Eye (tissue), 1 donor: ENCODE data around the gene ALAS1.
"Not testable (repeated sequence)": the region's sequence is repeated elsewhere in the genome, so short reads cannot be mapped to it uniquely, and the experiment has no call there.

ENCODE experiments used
- DNase-seq: peaks from one replicate; pipeline ENCODE4 v3.0.0-alpha.2; 2015

ALAS1 gene

DNA sequence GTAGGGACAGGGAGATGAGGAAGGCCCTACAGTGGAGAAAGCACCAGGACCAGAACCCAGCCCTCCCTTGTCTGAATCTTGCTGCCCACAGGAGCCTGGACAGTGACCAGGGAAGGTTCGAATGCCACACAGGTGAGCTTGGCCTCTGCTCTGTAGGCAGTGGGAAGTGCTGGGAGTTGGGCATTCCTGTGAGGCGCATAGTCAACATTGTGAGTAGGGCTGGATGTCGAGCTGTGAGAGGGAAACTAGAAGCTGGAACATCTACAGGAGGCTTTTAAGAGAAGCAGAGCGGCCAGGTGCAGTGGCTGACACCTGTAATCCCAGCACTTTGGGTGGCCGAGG lies 20.3 kb upstream of the ALAS1 start:
- DNase-seq: no peak

DNA sequence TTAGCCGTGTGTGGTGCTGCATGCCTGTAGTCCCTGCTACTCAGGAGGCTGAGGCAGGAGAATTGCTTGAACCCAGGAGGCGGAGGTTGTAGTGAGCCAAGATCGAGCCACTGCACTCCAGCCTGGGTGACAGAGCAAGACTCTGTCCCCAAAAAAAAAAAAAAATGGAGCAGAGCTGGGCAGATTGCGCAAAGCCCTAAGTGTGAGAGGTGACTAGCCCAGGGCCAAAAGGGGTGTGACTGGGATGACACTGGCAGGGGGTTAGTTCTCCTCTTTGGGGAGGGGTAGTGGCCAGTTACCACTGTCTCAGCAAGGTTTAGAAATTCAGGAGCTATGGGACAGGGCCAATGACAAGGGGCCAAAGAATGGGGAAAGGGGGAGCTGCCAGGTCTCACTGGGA lies 19.8 kb upstream of the ALAS1 start:
- DNase-seq: not testable (repeated sequence)

DNA sequence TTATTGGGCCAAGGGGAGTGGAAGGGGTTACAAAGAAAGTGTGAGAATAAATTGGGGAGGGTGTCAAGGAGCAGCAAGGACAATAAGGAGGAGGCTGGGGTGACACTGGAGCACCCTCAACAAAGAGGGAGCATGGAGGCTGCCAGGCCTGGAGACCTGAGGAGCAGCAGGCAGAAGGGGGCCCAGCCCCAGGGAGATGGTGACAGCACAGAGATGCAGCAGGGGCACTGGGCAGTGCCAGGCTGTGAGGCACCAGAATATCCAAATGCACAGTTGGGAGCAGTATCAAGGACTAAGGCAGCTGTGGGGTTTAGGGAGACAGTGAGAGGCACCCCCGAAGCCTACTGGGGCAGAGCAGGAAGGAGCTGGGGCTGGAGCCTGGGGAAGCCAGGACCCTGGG lies 19.4 kb upstream of the ALAS1 start:
- no peak for DNase-seq

DNA sequence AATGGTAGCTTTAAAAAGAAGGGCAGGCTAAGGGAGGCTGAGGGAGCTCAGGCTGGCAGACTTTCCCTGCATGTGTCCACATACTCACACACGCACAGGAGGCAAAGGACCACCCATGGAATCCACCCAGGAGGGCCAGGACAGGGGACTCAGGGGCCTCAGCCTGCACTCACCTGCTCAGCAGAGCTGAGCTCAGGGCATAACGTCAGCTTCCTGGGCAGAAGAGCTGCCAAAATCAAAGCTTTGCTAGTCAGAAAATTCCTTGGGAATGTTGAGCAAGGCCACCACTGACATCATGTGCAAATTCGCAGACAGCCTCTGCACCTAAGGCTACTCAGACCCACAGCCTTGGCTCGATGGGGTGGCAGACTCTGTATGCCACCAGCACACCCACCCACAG lies 16.4 kb upstream of the ALAS1 start:
- DNase-seq: no peak

DNA sequence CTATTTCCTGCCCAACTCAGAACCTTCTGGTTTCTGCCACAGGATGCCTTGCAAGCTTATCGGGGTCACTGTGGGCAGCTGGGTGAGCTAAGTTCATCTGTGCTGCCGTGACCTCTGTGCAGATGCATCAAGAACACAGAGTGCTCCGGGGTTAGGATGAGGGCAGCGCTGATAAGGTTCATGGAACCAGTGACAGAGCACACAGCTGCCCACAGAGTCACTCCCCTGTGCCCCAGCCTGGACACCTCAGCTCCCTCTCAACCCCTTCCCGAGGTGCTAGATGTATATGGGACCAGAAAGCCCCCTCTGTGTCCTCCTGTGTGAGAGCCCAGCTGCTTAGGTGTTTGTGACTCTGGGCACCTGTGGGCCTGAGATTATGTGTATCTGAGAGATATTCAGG lies 15.8 kb upstream of the ALAS1 start:
- DNase-seq: no peak

DNA sequence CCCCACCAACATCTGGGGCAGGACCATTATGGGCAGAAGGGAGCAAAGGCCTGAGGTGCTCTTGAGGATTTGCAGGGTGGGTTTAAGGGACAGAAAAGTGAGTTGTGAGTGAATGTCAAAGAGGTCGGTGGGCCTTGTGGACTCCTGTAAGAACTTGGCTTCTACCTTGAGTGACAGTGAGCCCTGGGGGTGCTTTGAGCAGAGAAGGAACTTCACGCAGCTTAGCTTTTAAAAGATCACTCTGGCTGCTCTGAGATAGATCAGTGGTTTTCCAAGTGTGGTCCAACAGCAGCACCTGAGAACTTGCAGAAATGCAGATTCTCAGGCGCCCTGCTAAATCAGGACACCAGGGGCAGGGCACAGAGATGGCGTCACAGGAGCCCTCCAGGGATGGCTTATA lies 15.3 kb upstream of the ALAS1 start:
- DNase-seq: no peak

DNA sequence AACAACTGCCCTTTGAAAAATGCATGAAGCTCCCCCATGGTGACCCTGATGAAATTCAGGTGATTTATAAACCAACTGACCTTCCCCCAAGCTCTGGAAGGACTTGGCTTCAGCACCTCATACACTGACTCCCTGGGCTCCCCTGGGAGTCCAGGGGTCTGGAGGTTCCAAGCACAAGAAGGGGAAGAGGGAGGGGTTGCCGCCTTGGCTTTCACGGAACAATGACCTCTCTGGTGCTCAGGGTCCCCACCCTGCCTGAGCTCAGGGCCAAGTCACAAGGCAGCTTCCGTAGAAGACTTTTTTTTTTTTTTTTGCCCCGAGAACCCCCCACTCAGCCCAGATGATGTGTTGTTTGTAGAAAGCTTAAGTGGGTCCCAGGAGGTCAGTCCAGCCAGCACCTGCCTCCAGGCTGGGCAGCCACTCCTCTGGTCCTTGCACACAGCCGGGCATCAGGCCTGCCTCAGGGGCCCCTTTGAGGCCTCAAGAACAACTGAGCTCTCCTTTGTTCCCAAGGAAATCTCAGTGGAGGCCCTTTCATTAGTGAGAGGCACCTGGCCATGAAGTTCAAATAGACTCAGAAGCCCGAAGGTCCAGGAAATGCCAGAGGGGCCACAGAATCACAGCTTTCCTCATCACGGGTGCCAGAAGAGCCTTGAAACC lies 14.0 kb upstream of the ALAS1 start:
- DNase-seq: no peak

DNA sequence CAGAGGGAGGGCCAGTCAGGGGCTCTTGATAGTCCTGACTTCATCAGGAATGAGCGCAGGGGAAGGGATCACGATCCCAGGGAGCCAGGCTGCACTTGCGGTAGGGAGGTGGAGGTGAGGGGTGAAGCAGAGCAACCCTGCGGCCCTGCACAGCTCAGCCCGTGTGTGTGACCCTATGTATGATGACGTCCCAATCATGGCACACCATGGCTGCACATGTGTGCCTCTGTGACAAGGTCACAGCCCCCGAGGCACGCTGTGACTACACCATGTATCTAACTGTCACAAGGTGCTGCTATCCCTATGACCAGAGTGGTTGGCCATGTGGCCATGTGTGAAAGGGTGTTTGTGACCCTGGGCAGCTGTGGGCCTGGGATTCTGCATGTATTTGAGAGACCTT lies 13.3 kb upstream of the ALAS1 start:
- no peak for DNase-seq

DNA sequence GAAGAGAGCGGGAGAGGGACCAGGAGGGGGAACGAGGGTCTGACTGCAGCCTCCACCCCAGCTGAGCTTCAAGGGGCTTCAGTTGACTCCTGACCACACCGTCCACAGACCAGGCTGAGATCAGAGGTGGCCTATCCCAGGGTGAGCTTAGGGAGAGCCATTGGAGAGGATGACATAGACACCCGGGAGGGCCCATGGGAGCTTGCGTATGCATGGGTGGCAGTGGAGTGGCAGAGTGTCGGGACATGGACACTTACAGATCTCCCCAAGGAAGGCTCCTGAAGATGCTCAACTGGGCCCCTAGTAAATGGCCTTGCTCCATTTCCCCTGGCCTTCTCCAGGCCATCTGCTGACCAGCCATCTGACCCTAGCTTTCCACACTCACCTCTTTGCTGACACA lies 12.6 kb upstream of the ALAS1 start:
- DNase-seq: no peak

DNA sequence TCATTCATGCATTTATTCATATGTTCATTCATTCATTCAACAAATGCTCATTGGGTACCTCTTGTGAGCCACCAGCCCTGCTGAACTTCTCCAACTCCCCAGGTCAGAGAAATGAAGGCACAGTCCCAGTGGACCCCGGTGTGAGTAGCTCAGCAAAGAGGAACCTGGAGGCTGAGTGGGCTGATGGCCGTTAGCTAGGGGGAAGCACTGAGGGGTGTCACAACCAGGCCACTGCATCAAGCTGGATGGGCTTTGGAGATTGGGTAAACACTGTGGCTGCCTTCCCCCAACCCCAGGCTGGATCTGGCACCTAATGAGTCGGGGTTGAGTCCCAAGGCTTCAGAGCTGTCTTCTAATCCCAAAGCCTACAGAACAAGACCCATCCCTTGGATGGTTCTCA lies 12.1 kb upstream of the ALAS1 start:
- DNase-seq: no peak

DNA sequence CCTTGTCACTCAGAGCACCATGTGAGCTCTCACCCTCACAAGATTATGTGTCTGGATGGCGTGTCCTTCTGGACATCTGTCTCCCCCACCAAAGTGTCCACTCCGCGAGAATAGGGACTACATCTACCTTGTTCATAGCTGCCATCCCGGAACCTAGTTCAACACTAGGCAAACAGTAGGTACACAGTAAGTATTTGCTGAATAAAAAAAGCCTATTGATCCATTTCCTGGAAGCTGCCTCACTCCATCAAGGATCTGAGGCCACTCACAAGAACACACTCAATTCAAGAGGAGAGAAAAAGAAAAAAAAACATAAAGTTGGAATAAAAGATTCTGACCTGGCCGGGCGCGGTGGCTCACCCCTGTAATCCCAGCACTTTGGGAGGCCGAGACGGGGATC lies 11.2 kb upstream of the ALAS1 start:
- no peak for DNase-seq

DNA sequence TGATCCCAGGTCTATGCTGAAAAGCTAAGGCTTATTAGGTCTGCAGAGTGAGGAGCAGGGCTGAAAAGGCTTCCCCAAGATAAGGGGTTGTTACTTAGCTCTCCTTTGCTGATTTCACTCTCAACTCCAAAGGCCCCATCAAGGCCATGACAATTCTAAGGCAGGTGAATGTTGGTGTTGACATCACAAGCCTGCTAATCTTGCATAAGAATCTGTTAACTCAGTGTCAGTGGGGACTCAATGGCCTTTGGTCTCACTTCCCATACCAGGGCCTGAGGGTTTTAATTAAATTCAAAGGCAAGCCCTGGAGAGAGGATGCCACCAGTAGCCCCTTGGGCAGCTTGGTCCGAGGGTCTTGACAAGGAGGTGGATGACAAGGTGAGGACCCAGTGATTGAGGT lies 9.4 kb upstream of the ALAS1 start:
- DNase-seq: no peak

DNA sequence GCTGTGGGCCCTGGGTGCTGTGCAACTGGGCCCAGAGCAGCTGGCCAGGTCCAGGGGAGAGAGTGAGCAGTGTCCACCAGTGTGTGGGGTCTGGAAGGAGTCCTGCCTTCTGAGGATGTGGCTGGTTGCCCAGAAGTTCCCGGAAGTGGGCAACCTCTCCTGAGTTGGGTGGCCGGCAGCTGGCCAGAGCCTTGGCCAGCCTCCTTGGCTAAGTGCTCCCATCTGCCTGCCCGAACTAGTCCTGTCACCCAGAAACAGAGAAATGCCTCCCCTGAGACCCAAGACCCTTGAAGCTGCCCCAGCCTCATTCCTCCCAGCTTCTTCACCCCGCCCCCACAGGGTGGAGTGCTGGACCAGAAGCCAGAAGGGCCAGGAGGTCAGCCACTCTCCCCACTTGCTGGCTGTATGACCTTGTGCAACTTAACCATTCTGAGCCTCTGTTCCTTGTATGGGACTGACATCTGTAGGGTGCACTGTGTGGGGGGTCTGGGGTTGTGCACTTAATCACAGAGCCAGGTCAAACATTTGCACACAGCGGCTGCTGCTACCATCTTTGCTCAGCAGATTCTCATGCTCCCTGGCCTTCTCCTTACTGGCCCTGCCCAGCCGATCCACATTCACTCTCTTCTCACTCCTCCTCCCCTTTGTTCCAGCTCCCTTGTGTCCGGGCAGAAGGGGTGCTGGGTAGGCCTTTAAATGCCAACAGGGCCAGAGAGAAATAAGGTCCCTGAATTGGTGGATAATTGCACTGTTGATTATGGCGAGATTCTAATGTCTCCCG lies 7.5 kb upstream of the ALAS1 start:
- no peak for DNase-seq

DNA sequence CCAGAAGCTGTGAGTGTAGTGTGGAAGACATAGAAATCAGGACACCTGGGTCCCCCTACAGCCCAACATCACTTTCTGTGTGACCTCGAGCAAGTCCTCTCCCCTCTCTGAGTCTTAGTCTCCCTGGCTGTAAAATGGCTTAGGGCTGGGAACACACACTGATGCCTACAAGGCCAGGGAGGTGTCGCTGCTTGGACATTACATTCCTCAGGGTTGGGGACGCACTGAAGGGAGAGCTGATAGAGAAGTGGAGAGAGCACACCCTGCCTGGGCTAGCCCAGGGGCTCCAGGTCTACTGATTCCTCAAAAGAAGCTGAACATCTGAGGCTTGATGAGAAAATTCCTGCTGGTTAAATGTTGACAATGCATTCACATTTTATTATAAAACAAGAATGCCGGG lies 6.3 kb upstream of the ALAS1 start:
- DNase-seq: no peak

DNA sequence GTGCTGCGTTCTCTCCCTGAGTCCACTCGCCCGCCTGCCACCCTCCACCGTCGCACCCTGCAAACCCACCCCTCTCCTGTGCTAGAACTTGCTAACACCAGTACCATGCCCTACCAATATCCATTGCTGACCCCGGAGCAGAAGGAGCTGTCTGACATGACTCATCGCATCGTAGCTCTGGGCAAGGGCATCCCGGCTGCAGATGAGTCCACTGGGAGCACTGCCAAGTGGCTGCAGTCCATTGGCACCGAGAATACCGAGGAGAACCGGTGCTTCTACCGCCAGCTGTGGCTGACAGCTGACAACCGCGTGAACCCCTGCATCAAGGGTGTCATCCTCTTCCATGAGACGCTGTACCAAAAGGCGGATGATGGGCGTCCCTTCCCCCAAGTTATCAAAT lies 4.9 kb upstream of the ALAS1 start:
- DNase-seq: no peak

DNA sequence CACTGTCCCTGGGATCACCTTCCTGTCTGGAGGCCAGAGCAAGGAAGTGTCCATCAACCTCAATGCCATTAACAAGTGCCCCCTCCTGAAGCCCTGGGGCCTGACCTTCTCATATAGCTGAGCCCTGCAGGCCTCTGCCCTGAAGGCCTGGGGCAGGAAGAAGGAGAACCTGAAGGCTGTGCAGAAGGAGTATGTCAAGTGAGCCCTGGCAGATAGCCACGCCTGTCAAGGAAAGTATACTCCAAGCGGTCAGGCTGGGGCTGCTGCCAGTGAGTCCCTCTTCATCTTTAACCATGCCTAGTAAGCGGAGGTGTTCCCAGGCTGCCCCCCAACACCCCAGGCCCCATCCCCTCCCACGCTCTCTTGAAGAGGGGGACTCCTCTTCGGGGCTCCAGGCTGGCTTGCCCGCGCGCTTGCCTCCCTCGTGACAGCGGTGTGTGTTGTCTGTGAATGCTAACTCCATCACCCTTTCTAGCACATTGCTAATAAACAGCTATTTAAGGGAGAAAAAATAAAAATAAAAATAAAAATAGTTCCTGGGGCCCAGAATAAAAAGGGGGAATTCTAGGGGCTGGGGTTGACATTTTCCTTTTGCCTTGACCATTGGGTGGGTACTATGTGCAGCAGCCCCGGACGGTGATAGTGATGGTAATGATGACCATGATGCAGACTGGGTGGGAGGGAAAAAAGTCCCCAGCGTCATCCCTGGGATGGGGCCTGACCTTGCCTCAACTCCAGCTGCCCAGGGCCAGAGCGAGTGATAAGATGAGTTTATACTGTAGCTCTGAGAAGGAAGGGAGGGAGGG lies 3.3 kb upstream of the ALAS1 start:
- no peak for DNase-seq

DNA sequence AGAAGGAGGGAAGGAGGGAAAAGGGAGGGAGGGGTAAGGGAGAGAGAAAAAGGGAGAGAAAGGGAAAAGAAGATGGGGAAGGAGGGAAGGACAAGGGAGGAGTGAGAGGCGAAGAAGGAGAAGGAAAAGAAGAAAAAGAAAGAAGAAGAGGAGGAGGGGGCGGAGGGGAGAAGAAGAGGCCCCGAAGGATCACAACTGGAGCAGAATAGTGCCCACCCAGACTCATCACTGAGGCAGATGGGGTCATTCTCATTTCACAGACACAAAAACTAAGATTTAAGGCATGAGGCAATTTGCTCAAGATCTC lies 2.7 kb upstream of the ALAS1 start:
- no peak for DNase-seq

DNA sequence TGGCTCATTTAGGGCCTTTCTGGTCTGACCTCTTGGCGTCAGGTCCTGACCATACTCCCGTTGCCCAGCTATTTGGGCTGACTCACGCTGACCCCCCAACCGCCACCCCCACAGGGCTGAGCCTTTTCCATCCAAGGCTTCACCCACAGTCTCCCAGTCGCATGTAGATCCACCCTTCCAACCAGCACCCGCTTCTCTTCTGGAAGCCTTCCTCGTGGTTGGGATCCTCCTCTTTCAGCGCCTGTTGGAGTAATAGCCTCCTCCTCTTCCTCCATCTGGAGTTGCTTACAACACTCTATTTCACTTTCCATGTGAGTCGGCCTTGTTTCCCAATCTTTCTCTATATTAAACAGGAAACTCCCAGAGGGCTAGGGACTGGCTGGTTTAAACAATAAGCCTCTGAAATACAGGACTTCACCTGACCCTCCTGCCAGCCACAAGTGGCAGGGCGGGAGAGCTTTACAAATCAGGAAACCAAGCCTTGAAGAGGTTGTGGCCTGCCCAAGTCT lies 2.1 kb upstream of the ALAS1 start:
- no peak for DNase-seq

DNA sequence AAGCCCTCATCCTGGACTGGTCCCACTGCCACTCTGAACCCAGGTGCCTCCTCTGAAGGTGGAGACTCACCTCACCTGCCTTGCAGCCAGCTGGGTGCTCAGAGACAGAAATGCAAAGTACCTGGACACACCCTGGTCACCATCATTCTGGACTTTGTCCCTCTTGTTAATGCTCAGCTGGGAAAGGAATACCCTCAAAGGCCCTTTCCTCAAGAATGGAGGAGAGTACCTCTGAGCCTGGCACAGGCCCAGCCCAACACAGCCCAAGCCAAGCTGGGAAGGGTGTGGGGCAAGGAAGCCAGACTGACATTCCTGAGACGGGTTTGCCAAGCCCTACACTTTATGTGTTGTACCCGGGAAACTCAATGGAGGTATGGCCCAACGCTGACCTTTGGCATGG lies 983 bp upstream of the ALAS1 start:
- DNase-seq: no peak

DNA sequence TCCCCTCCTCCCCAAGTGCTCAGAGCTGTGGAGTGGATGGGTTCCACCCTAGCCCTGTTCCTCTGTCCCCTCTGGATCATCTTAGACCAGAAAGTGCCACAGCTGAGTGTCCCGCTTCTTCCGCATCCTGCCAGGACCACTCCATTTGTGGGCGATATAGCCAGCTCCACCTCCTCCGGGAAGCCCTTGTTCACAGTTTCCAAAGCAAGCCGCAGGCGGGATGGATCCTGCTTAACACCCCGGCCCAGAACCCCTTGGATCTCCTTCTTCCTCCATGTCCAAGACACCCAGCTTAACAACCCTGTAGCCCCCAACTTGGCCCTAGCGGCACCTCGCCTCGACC lies 490 bp upstream of the ALAS1 start:
- DNase-seq: no peak

DNA sequence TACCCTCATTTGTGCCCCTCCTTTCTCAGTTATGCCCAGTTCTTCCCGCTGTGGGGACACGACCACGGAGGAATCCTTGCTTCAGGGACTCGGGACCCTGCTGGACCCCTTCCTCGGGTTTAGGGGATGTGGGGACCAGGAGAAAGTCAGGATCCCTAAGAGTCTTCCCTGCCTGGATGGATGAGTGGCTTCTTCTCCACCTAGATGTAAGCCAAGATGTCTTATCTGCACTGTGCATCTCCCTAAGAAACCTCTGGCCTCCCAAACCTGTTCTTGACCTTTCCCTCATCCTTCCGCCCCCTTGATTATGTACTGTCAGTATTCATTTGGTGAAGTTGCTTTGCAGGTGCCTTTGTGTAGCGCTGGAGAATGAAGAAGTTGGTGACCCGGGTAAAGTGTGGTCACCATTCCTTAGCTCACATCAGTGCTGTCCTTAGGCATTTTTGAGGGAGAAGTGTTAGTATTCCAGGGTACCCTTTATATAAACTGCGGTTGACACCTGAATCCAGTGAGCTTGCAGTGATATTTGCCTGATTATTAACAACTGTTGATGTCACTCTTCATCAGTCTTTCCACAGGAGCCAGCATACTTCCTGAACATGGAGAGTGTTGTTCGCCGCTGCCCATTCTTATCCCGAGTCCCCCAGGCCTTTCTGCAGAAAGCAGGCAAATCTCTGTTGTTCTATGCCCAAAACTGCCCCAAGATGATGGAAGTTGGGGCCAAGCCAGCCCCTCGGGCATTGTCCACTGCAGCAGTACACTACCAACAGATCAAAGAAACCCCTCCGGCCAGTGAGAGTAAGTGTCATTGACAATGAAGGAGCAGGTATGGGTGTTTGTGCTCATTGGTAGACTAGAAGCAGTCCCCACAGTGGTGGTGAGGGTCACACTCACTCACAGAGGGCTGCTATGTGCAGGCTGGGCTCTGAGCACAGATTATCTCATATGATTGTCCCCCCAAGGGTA lies 966 bp downstream of the ALAS1 start:
- no peak for DNase-seq

DNA sequence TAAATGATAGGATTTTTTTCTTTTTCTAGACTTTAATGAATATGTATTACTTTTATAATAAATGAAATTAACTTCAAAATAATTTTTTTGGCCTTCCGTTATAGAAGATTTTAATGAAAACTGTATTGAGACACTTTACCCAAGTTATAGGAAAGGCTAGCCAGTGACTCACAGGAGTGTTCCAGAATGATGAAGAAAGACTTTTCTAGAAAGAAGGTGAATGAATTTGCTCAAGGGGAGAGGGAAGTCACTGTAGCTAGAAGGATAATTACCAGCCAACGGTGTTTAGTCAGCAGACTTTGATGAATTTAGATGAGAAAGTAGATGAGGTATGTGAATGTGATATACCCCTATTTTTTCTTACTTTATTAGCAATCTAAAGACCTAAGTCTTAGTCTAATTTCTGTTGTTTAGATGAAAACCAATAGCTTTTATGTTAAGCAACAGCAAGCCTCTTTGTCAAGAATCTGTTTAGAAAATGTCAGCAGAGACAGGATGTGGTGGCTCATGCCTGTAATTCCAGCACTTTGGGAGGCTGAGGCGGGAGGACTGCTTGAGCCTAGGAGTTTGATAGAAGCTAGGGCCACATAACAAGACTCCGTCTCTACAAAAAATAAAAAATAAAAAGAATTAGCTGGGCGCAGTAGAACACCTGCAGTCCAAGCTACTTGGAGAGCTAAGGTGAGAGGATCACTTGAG lies 3.2 kb downstream of the ALAS1 start:
- DNase-seq: no peak
